Activated CD8-positive, alpha-beta T cell treated with anti-CD3 and anti-CD28 coated beads, Interleukin-2, amount 10 ng/mL, durations not matched to agents 7 days and 5 days (primary cell): ENCODE data around the gene NAA40. TPM values are rescaled to one million over a fixed set of nuclear protein-coding genes. Genes with fewer than 3 reads are reported as not detected.

Experiments used
- ATAC-seq: fragments of 150-1000 bp; cut with Tn5 transposase; one replicate; pipeline ENCODE4 v1.10.0; 2021; ENCODE audit warnings: moderate library complexity
- CTCF ChIA-PET: fragments of 350-600 bp; sonication (Branson Sonifier 250); formaldehyde crosslinking; loops from one replicate; lab custom pipeline; 2021; ENCODE audit warnings: antibody characterized with exemption; lab: Charles Lee
- POLR2A ChIA-PET: fragments of 350-600 bp; sonication (Branson Sonifier 250); formaldehyde crosslinking; loops from one replicate; lab custom pipeline; 2021; ENCODE audit warnings: antibody characterized with exemption; lab: Charles Lee
- DNase-seq: peaks from one replicate; pipeline ENCODE4 v3.0.0-alpha.2; 2020
- H3K27ac Mint-ChIP-seq: one replicate; pipeline ENCODE4 v1.8.0; 2021; ENCODE audit warnings: mild to moderate bottlenecking, mixed read lengths
- H3K27me3 Mint-ChIP-seq: one replicate; pipeline ENCODE4 v1.8.0; 2021; ENCODE audit warnings: low read depth, mixed read lengths
- H3K36me3 Mint-ChIP-seq: one replicate; pipeline ENCODE4 v1.8.0; 2021; ENCODE audit warnings: low read depth, mixed read lengths
- H3K4me1 Mint-ChIP-seq: one replicate; pipeline ENCODE4 v1.8.0; 2021; ENCODE audit warnings: low read depth, mixed read lengths
- H3K4me3 Mint-ChIP-seq: one replicate; pipeline ENCODE4 v1.8.0; 2021; ENCODE audit warnings: mild to moderate bottlenecking, mixed read lengths
- H3K9me3 Mint-ChIP-seq: one replicate; pipeline ENCODE4 v1.8.0; 2022; ENCODE audit warnings: mixed read lengths; ENCODE audit not compliant: insufficient read depth
- total RNA-seq, 2 experiments: library from RNA; stranded (reverse); gene quantifications; one replicate each; pipeline ENCODE4 v1.2.3, GENCODE V29; 2021

Gene NAA40
- total RNA-seq, result 10 to 100 TPM; 42.6 to 44.9 TPM

GRCh38 chr11:63938479-63939396 lies at the start of gene NAA40:
TSS of gene NAA40 (plus strand) at chr11:63939002. CDS start at chr11:63939097, 95 bp downstream.
- ATAC-seq (peak; percentile 97), DNase-seq (peak; percentile 96)
- Mint-ChIP-seq H3K27ac (peak within 1 kb of the TSS; percentile 89), H3K9me3 (no peaks in the 10 kb centered on the region), H3K36me3 (peaks cover 3% of the 10 kb centered on the region), H3K27me3 (peaks cover 2% of the 10 kb centered on the region), H3K4me1 (peaks cover 29% of the 10 kb centered on the region), H3K4me3 (peak within 1 kb of the TSS; percentile 85)
- ChIA-PET POLR2A (interaction anchor here (1.1 to 1.4 kb wide), 3 partner anchors 32 to 101 kb away, joined by 3 to 5 read pairs (median 3); partner anchors contain the start of gene MARK2), CTCF (interaction anchor here (1.0 to 1.7 kb wide), 2 partner anchors 19 to 101 kb away, joined by 3 to 10 read pairs; partner anchors contain the start of gene MARK2)

GRCh38 chr11:63889344-63889743 lies 49.5 kb upstream of the NAA40 start:
- CTCF ChIA-PET, result interaction anchor here (0.9 to 13.1 kb wide), 5 partner anchors 12 to 56 kb away, joined by 3 to 111 read pairs (median 5); partner anchors contain the start of gene MARK2
- peaks cover 63% of the 10 kb centered on the region for H3K4me1 Mint-ChIP-seq
- H3K9me3 Mint-ChIP-seq, result no peaks in the 10 kb centered on the region
- H3K27me3 Mint-ChIP-seq, result no peaks in the 10 kb centered on the region
- peak overlapping the region; percentile 94 for H3K27ac Mint-ChIP-seq
- POLR2A ChIA-PET, result no interaction called here
- no peak for DNase-seq
- peak overlapping the region; percentile 93 for H3K4me3 Mint-ChIP-seq
- no peak for ATAC-seq
- H3K36me3 Mint-ChIP-seq, result peaks cover 45% of the 10 kb centered on the region

- Mint-ChIP-seq H3K36me3 (peaks cover 44% of the 10 kb centered on the region), H3K4me3 (peak overlapping the region; percentile 93), H3K27me3 (no peaks in the 10 kb centered on the region), H3K27ac (peak overlapping the region; percentile 53), H3K9me3 (no peaks in the 10 kb centered on the region), H3K4me1 (peaks cover 60% of the 10 kb centered on the region)
- ATAC-seq (no peak), DNase-seq (no peak)
- ChIA-PET CTCF (interaction anchor here (0.6 to 13.1 kb wide), 4 partner anchors 10 to 84 kb away, joined by 3 to 111 read pairs (median 3); partner anchors contain the start of genes COX8A and MARK2), POLR2A (no interaction called here)
These were observed 48.4 kb upstream of the NAA40 start for GRCh38 chr11:63890368-63890767.

GRCh38 chr11:63892228-63892627 lies 46.6 kb upstream of the NAA40 start:
- Mint-ChIP-seq H3K27me3 (no peaks in the 10 kb centered on the region), H3K36me3 (peaks cover 58% of the 10 kb centered on the region), H3K9me3 (no peaks in the 10 kb centered on the region), H3K27ac (no peak overlapping the region), H3K4me1 (peaks cover 66% of the 10 kb centered on the region), H3K4me3 (no peak overlapping the region)
- ATAC-seq (no peak), DNase-seq (no peak)
- CTCF ChIA-PET, result interaction anchor here (0.7 to 13.1 kb wide), 6 partner anchors 14 to 413 kb away, joined by 3 to 111 read pairs (median 4); partner anchors contain the start of genes MARK2 and RCOR2
- POLR2A ChIA-PET, result interaction anchor here (0.6 to 1.0 kb wide), 2 partner anchors 25 to 125 kb away, joined by 3 read pairs; partner anchors contain the start of gene RCOR2

GRCh38 chr11:63893355-63893754 lies 45.4 kb upstream of the NAA40 start:
- ATAC-seq, result no peak
- DNase-seq, result no peak
- POLR2A ChIA-PET, result interaction anchor here (0.6 kb wide), 1 partner anchor 90 kb away, joined by 3 read pairs; no protein-coding TSS in a partner anchor
- Mint-ChIP-seq H3K27me3 (no peaks in the 10 kb centered on the region), H3K4me1 (peaks cover 56% of the 10 kb centered on the region), H3K36me3 (peaks cover 68% of the 10 kb centered on the region), H3K27ac (no peak overlapping the region), H3K9me3 (no peaks in the 10 kb centered on the region), H3K4me3 (no peak overlapping the region)
- CTCF ChIA-PET, result interaction anchor here (0.9 to 13.1 kb wide), 4 partner anchors 24 to 56 kb away, joined by 3 to 111 read pairs (median 5); partner anchors contain the start of genes MARK2 and RCOR2

- ChIA-PET POLR2A (no interaction called here), CTCF (no interaction called here)
- no peaks in the 10 kb centered on the region for H3K9me3 Mint-ChIP-seq
These were observed 42.7 kb upstream of the NAA40 start for GRCh38 chr11:63896071-63896470.

GRCh38 chr11:63897459-63898146 lies 41.2 kb upstream of the NAA40 start:
- Mint-ChIP-seq H3K27me3 (no peaks in the 10 kb centered on the region), H3K4me1 (peaks cover 18% of the 10 kb centered on the region), H3K4me3 (no peak overlapping the region), H3K36me3 (peaks cover 73% of the 10 kb centered on the region), H3K9me3 (no peaks in the 10 kb centered on the region), H3K27ac (no peak overlapping the region)
- no peak for ATAC-seq
- ChIA-PET POLR2A (interaction anchor here (0.6 kb wide), 1 partner anchor 1034 kb away, joined by 3 read pairs; no protein-coding TSS in a partner anchor), CTCF (interaction anchor here (1.1 to 1.4 kb wide), 3 partner anchors 9 to 61 kb away, joined by 3 to 4 read pairs (median 3); no protein-coding TSS in a partner anchor)
- DNase-seq, result no peak

More at GRCh38 chr11:63896071-63896470, 42.7 kb upstream of the NAA40 start:
- no peak overlapping the region for H3K27ac Mint-ChIP-seq
- ATAC-seq (no peak), DNase-seq (no peak)
- H3K4me1 Mint-ChIP-seq, result peaks cover 32% of the 10 kb centered on the region
- no peak overlapping the region for H3K4me3 Mint-ChIP-seq
- no peaks in the 10 kb centered on the region for H3K27me3 Mint-ChIP-seq
- peaks cover 75% of the 10 kb centered on the region for H3K36me3 Mint-ChIP-seq

GRCh38 chr11:63901660-63902059 lies 37.1 kb upstream of the NAA40 start:
- ATAC-seq (peak; percentile 52), DNase-seq (no peak)
- Mint-ChIP-seq H3K9me3 (no peaks in the 10 kb centered on the region), H3K4me1 (peaks cover 4% of the 10 kb centered on the region), H3K27me3 (no peaks in the 10 kb centered on the region), H3K4me3 (no peak overlapping the region), H3K27ac (peak overlapping the region; percentile 3), H3K36me3 (peaks cover 78% of the 10 kb centered on the region)
- ChIA-PET POLR2A (no interaction called here), CTCF (interaction anchor here (2.8 kb wide), 1 partner anchor 64 kb away, joined by 34 read pairs; the partner anchor contains the start of gene MARK2)

- Mint-ChIP-seq H3K9me3 (no peaks in the 10 kb centered on the region), H3K4me3 (no peak overlapping the region), H3K36me3 (peaks cover 63% of the 10 kb centered on the region), H3K27ac (peak overlapping the region; percentile 22), H3K27me3 (no peaks in the 10 kb centered on the region), H3K4me1 (peaks cover 1% of the 10 kb centered on the region)
- DNase-seq (no peak), ATAC-seq (no peak)
- POLR2A ChIA-PET, result no interaction called here
- CTCF ChIA-PET, result interaction anchor here (0.9 kb wide), 1 partner anchor 66 kb away, joined by 3 read pairs; no protein-coding TSS in a partner anchor
These were observed 34.9 kb upstream of the NAA40 start for GRCh38 chr11:63903884-63904283.

GRCh38 chr11:63904743-63905142 lies 34.1 kb upstream of the NAA40 start:
- no peak overlapping the region for H3K4me3 Mint-ChIP-seq
- H3K36me3 Mint-ChIP-seq, result peaks cover 56% of the 10 kb centered on the region
- POLR2A ChIA-PET, result no interaction called here
- H3K4me1 Mint-ChIP-seq, result peaks cover 1% of the 10 kb centered on the region
- H3K27ac Mint-ChIP-seq, result no peak overlapping the region
- H3K9me3 Mint-ChIP-seq, result no peaks in the 10 kb centered on the region
- CTCF ChIA-PET, result interaction anchor here (1.0 kb wide), 1 partner anchor 67 kb away, joined by 5 read pairs; no protein-coding TSS in a partner anchor
- DNase-seq (no peak), ATAC-seq (no peak)
- no peaks in the 10 kb centered on the region for H3K27me3 Mint-ChIP-seq

GRCh38 chr11:63905179-63905578 lies 33.6 kb upstream of the NAA40 start:
- ChIA-PET POLR2A (no interaction called here), CTCF (interaction anchor here (1.0 to 2.1 kb wide), 2 partner anchors 49 to 68 kb away, joined by 5 to 6 read pairs; no protein-coding TSS in a partner anchor)
- ATAC-seq (no peak), DNase-seq (no peak)
- Mint-ChIP-seq H3K27ac (no peak overlapping the region), H3K27me3 (no peaks in the 10 kb centered on the region), H3K4me3 (no peak overlapping the region), H3K9me3 (no peaks in the 10 kb centered on the region), H3K36me3 (peaks cover 55% of the 10 kb centered on the region), H3K4me1 (peaks cover 1% of the 10 kb centered on the region)
